ENCODE results near the gene SGCG.
"Not testable (repeated sequence)": the region's sequence is repeated elsewhere in the genome, so short reads cannot be mapped to it uniquely, and the experiment has no call there.

Gene SGCG

GRCh38 chr13:23180711-23181110, at the start of gene SGCG:
Gene SGCG (plus strand): TSS chr13:23180979. CDS start chr13:23203695, 22,716 bp downstream.
- DNase-seq (ENCODE audit: low spot score) = no peak

GRCh38 chr13:23134542-23134941, 46.2 kb upstream of the SGCG start:
- no peak for DNase-seq (ENCODE audit: low spot score)

GRCh38 chr13:23140492-23140891, 40.3 kb upstream of the SGCG start:
- DNase-seq (ENCODE audit: low spot score) = no peak

GRCh38 chr13:23141964-23142363, 38.8 kb upstream of the SGCG start:
- DNase-seq (ENCODE audit: low spot score) = no peak

GRCh38 chr13:23142607-23143006, 38.2 kb upstream of the SGCG start:
- DNase-seq (ENCODE audit: low spot score) = not testable (repeated sequence)

GRCh38 chr13:23144431-23144830, 36.3 kb upstream of the SGCG start:
- no peak for DNase-seq (ENCODE audit: low spot score)

GRCh38 chr13:23146006-23146405, 34.8 kb upstream of the SGCG start:
- no peak for DNase-seq (ENCODE audit: low spot score)

GRCh38 chr13:23146811-23147625, 33.8 kb upstream of the SGCG start:
- DNase-seq (ENCODE audit: low spot score) = no peak

GRCh38 chr13:23147827-23148226, 33.0 kb upstream of the SGCG start:
- DNase-seq (ENCODE audit: low spot score) = no peak

GRCh38 chr13:23157781-23158180, 23.0 kb upstream of the SGCG start:
- DNase-seq (ENCODE audit: low spot score) = no peak

- no peak for DNase-seq (ENCODE audit: low spot score)
Measured at GRCh38 chr13:23159205-23159759, 21.5 kb upstream of the SGCG start.

GRCh38 chr13:23159760-23160637, 20.8 kb upstream of the SGCG start:
- DNase-seq (ENCODE audit: low spot score) = peak; percentile 67

- no peak for DNase-seq (ENCODE audit: low spot score)
Measured at GRCh38 chr13:23160638-23161480, 19.9 kb upstream of the SGCG start.

- no peak for DNase-seq (ENCODE audit: low spot score)
Measured at GRCh38 chr13:23161481-23161825, 19.3 kb upstream of the SGCG start.

- no peak for DNase-seq (ENCODE audit: low spot score)
Measured at GRCh38 chr13:23175920-23176319, 4.9 kb upstream of the SGCG start.

- DNase-seq (ENCODE audit: low spot score) = no peak
Measured at GRCh38 chr13:23182142-23182541, 1.4 kb downstream of the SGCG start.

GRCh38 chr13:23183292-23183691, 2.5 kb downstream of the SGCG start:
- DNase-seq (ENCODE audit: low spot score) = no peak

GRCh38 chr13:23185542-23185941, 4.8 kb downstream of the SGCG start:
- no peak for DNase-seq (ENCODE audit: low spot score)

GRCh38 chr13:23201870-23202269, 21.1 kb downstream of the SGCG start:
- no peak for DNase-seq (ENCODE audit: low spot score)

GRCh38 chr13:23202383-23202782, 21.6 kb downstream of the SGCG start:
- no peak for DNase-seq (ENCODE audit: low spot score)

GRCh38 chr13:23203516-23203915, 22.7 kb downstream of the SGCG start:
- DNase-seq (ENCODE audit: low spot score) = no peak

GRCh38 chr13:23205807-23206206, 25.0 kb downstream of the SGCG start:
- no peak for DNase-seq (ENCODE audit: low spot score)
